ENCODE data around the gene ROR1. TPM values are rescaled to one million over a fixed set of nuclear protein-coding genes. Genes with fewer than 3 reads are reported as not detected.

Gene ROR1
- total and polyA plus RNA-seq, 9 donors: 3.0 to 26.1 (median 15.0) TPM

DNA sequence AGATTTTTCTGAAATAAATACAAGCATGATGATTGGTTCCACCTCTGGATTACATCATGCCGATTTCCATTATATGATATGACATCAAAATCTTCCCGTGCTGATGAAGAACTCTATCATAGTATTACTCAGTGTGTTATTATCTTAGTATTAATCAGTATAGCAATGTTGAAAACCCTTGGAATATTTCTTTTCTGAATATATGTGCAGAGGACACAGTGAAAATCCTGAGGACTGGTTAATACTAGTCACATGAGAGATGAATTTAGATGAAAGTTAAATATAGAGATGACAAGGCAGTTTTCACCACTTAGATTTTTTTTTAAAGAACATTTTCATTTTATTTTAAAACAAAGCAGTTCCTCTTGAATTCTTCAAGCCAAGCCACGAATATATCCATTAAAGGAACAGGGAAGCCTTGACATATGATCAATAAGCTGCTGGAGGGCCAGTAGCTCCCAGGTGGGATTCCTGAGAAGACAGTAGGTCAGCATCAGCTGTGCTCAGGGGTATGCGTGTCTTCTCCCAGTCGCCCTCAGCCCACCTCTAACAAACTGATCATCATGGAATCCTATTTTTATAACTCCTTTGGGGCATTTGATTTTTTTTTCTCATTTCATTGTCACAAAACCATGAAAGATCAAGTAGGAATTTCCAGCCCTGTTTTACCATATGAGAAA is 373.4 kb downstream of the ROR1 start:
- TF ChIP-seq, protein P1, sequence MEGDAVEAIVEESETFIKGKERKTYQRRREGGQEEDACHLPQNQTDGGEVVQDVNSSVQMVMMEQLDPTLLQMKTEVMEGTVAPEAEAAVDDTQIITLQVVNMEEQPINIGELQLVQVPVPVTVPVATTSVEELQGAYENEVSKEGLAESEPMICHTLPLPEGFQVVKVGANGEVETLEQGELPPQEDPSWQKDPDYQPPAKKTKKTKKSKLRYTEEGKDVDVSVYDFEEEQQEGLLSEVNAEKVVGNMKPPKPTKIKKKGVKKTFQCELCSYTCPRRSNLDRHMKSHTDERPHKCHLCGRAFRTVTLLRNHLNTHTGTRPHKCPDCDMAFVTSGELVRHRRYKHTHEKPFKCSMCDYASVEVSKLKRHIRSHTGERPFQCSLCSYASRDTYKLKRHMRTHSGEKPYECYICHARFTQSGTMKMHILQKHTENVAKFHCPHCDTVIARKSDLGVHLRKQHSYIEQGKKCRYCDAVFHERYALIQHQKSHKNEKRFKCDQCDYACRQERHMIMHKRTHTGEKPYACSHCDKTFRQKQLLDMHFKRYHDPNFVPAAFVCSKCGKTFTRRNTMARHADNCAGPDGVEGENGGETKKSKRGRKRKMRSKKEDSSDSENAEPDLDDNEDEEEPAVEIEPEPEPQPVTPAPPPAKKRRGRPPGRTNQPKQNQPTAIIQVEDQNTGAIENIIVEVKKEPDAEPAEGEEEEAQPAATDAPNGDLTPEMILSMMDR (IDR thresholded peaks at IDR 0.05): no peak
- no peaks in the 10 kb centered on the region for H3K36me3 ChIP-seq

DNA sequence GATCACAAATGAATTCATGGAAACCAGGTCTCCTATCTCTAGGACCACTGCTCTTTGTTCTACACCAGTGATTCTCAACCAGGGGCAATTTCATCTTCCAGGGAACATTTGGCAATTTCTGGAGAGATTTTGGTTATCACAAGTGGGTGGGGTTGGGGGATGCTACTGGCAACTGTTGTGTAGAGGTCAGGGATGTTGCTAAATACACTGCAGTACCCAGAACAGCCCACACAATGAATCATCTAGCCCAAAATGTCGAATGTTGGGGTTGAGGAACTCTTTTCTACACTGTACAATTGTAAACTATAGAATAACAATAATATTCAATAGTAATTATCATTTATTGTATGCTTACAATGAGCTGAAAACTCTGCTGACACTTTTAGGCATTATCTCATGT is 373.9 kb downstream of the ROR1 start:
- TF ChIP-seq, protein P1 (IDR thresholded peaks at IDR 0.05): no peak
- TF ChIP-seq EP300 (IDR thresholded peaks at IDR 0.05): no peak
- no peak for TF ChIP-seq POLR2A (IDR thresholded peaks at IDR 0.05)
- H3K4me1 ChIP-seq (ENCODE audit: insufficient read depth): peaks cover 3% of the 10 kb centered on the region
- DNase-seq: no peak
- no peaks in the 10 kb centered on the region for H3K27me3 ChIP-seq
- no peaks in the 10 kb centered on the region for H3K9me3 ChIP-seq
- WGBS, 3 donors: 5 to 19% (median 5%) methylated on average over 1 of the region's 1 CpG
- H3K36me3 ChIP-seq: no peaks in the 10 kb centered on the region
- H3K4me3 ChIP-seq: no peak overlapping the region
- no peak overlapping the region for H3K27ac ChIP-seq
- intact Hi-C loops (cut with DNase I): no loop called here

More for the DNA sequence above, 373.4 kb downstream of the ROR1 start:
- Histone ChIP-seq H3K4me3 (no peak overlapping the region), H3K4me1 (ENCODE audit: insufficient read depth) (peaks cover 3% of the 10 kb centered on the region), H3K9me3 (no peaks in the 10 kb centered on the region), H3K27me3 (no peaks in the 10 kb centered on the region), H3K27ac (no peak overlapping the region)
- 86 to 90% (median 87%) methylated on average over 5 of the region's 5 CpGs for WGBS, 3 donors
- intact Hi-C loops (cut with DNase I): no loop called here
- no peak for DNase-seq

DNA sequence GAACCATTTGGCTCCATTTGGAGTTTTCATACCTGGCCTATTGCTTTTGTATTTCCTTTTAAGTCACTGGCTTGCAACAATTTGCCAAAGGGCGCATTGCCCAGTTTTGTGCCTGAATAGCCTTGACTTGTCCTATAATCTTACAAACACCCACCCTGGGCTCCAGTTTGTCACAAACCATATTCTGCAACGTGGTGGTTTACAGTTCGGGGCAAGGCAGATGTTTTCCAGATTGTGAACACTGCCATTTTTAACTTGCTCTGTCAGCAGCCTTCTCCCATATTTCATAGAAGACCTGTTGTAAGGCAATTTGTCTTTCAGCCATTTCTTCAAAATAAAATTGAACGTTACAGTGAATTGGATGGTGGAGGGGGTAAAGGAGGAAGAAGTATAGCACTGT is 376.4 kb downstream of the ROR1 start:
- H3K4me3 ChIP-seq: no peak overlapping the region
- TF ChIP-seq POLR2A (IDR thresholded peaks at IDR 0.05): no peak
- TF ChIP-seq, protein P1 (IDR thresholded peaks at IDR 0.05): no peak
- no peak for TF ChIP-seq EP300 (IDR thresholded peaks at IDR 0.05)
- H3K27ac ChIP-seq: no peak overlapping the region
- no peaks in the 10 kb centered on the region for H3K9me3 ChIP-seq
- intact Hi-C loops (cut with DNase I): no loop called here
- WGBS, 3 donors: 67 to 73% (median 67%) methylated on average over 4 of the region's 4 CpGs
- peaks cover 3% of the 10 kb centered on the region for H3K4me1 ChIP-seq (ENCODE audit: insufficient read depth)
- no peak for DNase-seq
- no peaks in the 10 kb centered on the region for H3K36me3 ChIP-seq
- no peaks in the 10 kb centered on the region for H3K27me3 ChIP-seq

DNA sequence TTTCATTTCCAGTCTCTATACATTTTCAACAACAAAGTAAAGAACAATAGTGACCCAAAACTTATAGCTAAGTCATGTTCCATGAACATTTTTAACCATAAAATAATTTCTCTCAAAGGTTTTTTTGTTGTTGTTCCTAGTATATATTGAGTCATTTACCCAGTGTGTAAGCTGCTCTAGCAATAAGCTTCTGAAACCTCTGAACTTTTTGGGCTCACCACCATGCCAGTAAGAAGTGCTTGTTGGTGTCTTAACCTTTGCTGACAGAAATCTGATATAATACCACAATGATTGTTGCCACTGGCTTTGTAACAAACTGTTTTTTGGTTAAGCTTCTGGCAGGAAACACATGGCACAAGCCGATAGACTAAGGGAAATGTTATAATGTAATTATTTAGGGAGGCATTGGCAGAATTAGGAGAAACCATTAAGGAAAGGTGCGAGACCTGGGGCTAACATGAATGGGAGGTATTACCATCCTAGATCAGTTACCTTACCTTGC is 377.0 kb downstream of the ROR1 start:
- H3K4me1 ChIP-seq (ENCODE audit: insufficient read depth): peaks cover 3% of the 10 kb centered on the region
- DNase-seq: no peak
- no peaks in the 10 kb centered on the region for H3K27me3 ChIP-seq
- H3K9me3 ChIP-seq: no peaks in the 10 kb centered on the region
- H3K36me3 ChIP-seq: no peaks in the 10 kb centered on the region
- H3K27ac ChIP-seq: no peak overlapping the region
- 94 to 98% (median 94%) methylated on average over 2 of the region's 2 CpGs for WGBS, 3 donors
- intact Hi-C loops (cut with DNase I): no loop called here
- TF ChIP-seq POLR2A (IDR thresholded peaks at IDR 0.05) (no peak), EP300 (IDR thresholded peaks at IDR 0.05) (no peak)
- TF ChIP-seq, protein P1 (IDR thresholded peaks at IDR 0.05): no peak
- H3K4me3 ChIP-seq: no peak overlapping the region
